Measurements from ENCODE around the gene EGLN2.
"Not testable (repeated sequence)": the region's sequence is repeated elsewhere in the genome, so short reads cannot be mapped to it uniquely, and the experiment has no call there.

EGLN2 gene

GRCh38 chr19:40836754-40837429 is 37.9 kb downstream of the EGLN2 start:
- TF ChIP-seq CTCF (IDR thresholded peaks at IDR 0.05; ENCODE audit: poor library complexity, severe bottlenecking): no peak
- Histone ChIP-seq H3K27ac (ENCODE audit: poor library complexity, severe bottlenecking) (no peak overlapping the region), H3K36me3 (ENCODE audit: low read depth) (no peaks in the 10 kb centered on the region), H3K27me3 (ENCODE audit: insufficient read depth, poor library complexity, severe bottlenecking) (no peaks in the 10 kb centered on the region), H3K4me1 (ENCODE audit: insufficient read depth, poor library complexity, severe bottlenecking) (peaks cover 3% of the 10 kb centered on the region), H3K9me3 (ENCODE audit: severe bottlenecking) (no peaks in the 10 kb centered on the region), H3K4me3 (ENCODE audit: severe bottlenecking) (no peak overlapping the region)
- no peak for DNase-seq (ENCODE audit: low spot score)
- no peak for ATAC-seq (ENCODE audit: low read depth)

GRCh38 chr19:40838477-40838876 is 39.5 kb downstream of the EGLN2 start:
- not testable (repeated sequence) for DNase-seq (ENCODE audit: low spot score)

GRCh38 chr19:40842012-40842411 is 43.0 kb downstream of the EGLN2 start:
- not testable (repeated sequence) for H3K9me3 ChIP-seq (ENCODE audit: severe bottlenecking); DNase-seq (ENCODE audit: low spot score); H3K36me3 ChIP-seq (ENCODE audit: low read depth); H3K27ac ChIP-seq (ENCODE audit: poor library complexity, severe bottlenecking); H3K4me3 ChIP-seq (ENCODE audit: severe bottlenecking); ATAC-seq (ENCODE audit: low read depth); H3K4me1 ChIP-seq (ENCODE audit: insufficient read depth, poor library complexity, severe bottlenecking); H3K27me3 ChIP-seq (ENCODE audit: insufficient read depth, poor library complexity, severe bottlenecking)

More at GRCh38 chr19:40838477-40838876, 39.5 kb downstream of the EGLN2 start:
- H3K9me3 ChIP-seq (ENCODE audit: severe bottlenecking); H3K27ac ChIP-seq (ENCODE audit: poor library complexity, severe bottlenecking); H3K36me3 ChIP-seq (ENCODE audit: low read depth); H3K4me1 ChIP-seq (ENCODE audit: insufficient read depth, poor library complexity, severe bottlenecking); H3K4me3 ChIP-seq (ENCODE audit: severe bottlenecking); H3K27me3 ChIP-seq (ENCODE audit: insufficient read depth, poor library complexity, severe bottlenecking); ATAC-seq (ENCODE audit: low read depth): not testable (repeated sequence)

GRCh38 chr19:40842997-40843652 is 44.1 kb downstream of the EGLN2 start:
- H3K4me3 ChIP-seq (ENCODE audit: severe bottlenecking); ATAC-seq (ENCODE audit: low read depth): not testable (repeated sequence)

GRCh38 chr19:40843653-40844052 is 44.7 kb downstream of the EGLN2 start:
- not testable (repeated sequence) for H3K27ac ChIP-seq (ENCODE audit: poor library complexity, severe bottlenecking)

More at GRCh38 chr19:40842997-40843652, 44.1 kb downstream of the EGLN2 start:
- not testable (repeated sequence) for DNase-seq (ENCODE audit: low spot score); H3K27ac ChIP-seq (ENCODE audit: poor library complexity, severe bottlenecking); H3K36me3 ChIP-seq (ENCODE audit: low read depth); H3K9me3 ChIP-seq (ENCODE audit: severe bottlenecking); H3K27me3 ChIP-seq (ENCODE audit: insufficient read depth, poor library complexity, severe bottlenecking); H3K4me1 ChIP-seq (ENCODE audit: insufficient read depth, poor library complexity, severe bottlenecking)

GRCh38 chr19:40846722-40847121 is 47.7 kb downstream of the EGLN2 start:
- not testable (repeated sequence) for DNase-seq (ENCODE audit: low spot score); ATAC-seq (ENCODE audit: low read depth); H3K27ac ChIP-seq (ENCODE audit: poor library complexity, severe bottlenecking); H3K4me3 ChIP-seq (ENCODE audit: severe bottlenecking); H3K9me3 ChIP-seq (ENCODE audit: severe bottlenecking); H3K36me3 ChIP-seq (ENCODE audit: low read depth); H3K4me1 ChIP-seq (ENCODE audit: insufficient read depth, poor library complexity, severe bottlenecking)
- peaks cover 17% of the 10 kb centered on the region for H3K27me3 ChIP-seq (ENCODE audit: insufficient read depth, poor library complexity, severe bottlenecking)

More at GRCh38 chr19:40843653-40844052, 44.7 kb downstream of the EGLN2 start:
- not testable (repeated sequence) for H3K4me1 ChIP-seq (ENCODE audit: insufficient read depth, poor library complexity, severe bottlenecking); H3K9me3 ChIP-seq (ENCODE audit: severe bottlenecking); DNase-seq (ENCODE audit: low spot score); H3K36me3 ChIP-seq (ENCODE audit: low read depth); H3K4me3 ChIP-seq (ENCODE audit: severe bottlenecking); ATAC-seq (ENCODE audit: low read depth)
- peaks cover 11% of the 10 kb centered on the region for H3K27me3 ChIP-seq (ENCODE audit: insufficient read depth, poor library complexity, severe bottlenecking)

GRCh38 chr19:40850277-40850676 is 51.3 kb downstream of the EGLN2 start, which contains the start of gene CYP2A6:
Gene CYP2A6 (minus strand): TSS chr19:40850447. CDS start chr19:40850426, 21 bp downstream.
- H3K36me3 ChIP-seq (ENCODE audit: low read depth); ATAC-seq (ENCODE audit: low read depth); DNase-seq (ENCODE audit: low spot score); H3K4me1 ChIP-seq (ENCODE audit: insufficient read depth, poor library complexity, severe bottlenecking); H3K4me3 ChIP-seq (ENCODE audit: severe bottlenecking); H3K27ac ChIP-seq (ENCODE audit: poor library complexity, severe bottlenecking); H3K9me3 ChIP-seq (ENCODE audit: severe bottlenecking): not testable (repeated sequence)
- H3K27me3 ChIP-seq (ENCODE audit: insufficient read depth, poor library complexity, severe bottlenecking): peaks cover 17% of the 10 kb centered on the region

- DNase-seq (ENCODE audit: low spot score); H3K4me1 ChIP-seq (ENCODE audit: insufficient read depth, poor library complexity, severe bottlenecking); H3K36me3 ChIP-seq (ENCODE audit: low read depth); H3K27ac ChIP-seq (ENCODE audit: poor library complexity, severe bottlenecking); H3K4me3 ChIP-seq (ENCODE audit: severe bottlenecking); H3K9me3 ChIP-seq (ENCODE audit: severe bottlenecking); ATAC-seq (ENCODE audit: low read depth): not testable (repeated sequence)
- H3K27me3 ChIP-seq (ENCODE audit: insufficient read depth, poor library complexity, severe bottlenecking): peaks cover 16% of the 10 kb centered on the region
Observed at GRCh38 chr19:40852467-40853152, 53.6 kb downstream of the EGLN2 start.
